K562 (cell line): ENCODE results near the gene GABBR1. TPM values are rescaled to one million over a fixed set of nuclear protein-coding genes. Genes with fewer than 3 reads are reported as not detected.

ENCODE experiments used
- MAZ ChIP-seq, 2 experiments: fragments of 450-650 bp in 1 of 2; sonication (generic) in 1 of 2; formaldehyde crosslinking; IDR thresholded peaks in 1 of 2; conservative IDR thresholded peaks in 1 of 2; 2 replicates each; pipeline versions ENCODE4 v1.4.0 to v1.5.0; 2020; ENCODE audit warnings: mild to moderate bottlenecking in 1 of 2, missing genetic modification reagents in 1 of 2
- RBM34 ChIP-seq: fragments of 200-400 bp; formaldehyde crosslinking; IDR thresholded peaks from 2 replicates; pipeline ENCODE4 v1.6.1; 2018; ENCODE audit warnings: low read length, borderline replicate concordance; ENCODE audit not compliant: insufficient read depth
- SRSF9 ChIP-seq: fragments of 200-400 bp; formaldehyde crosslinking; IDR thresholded peaks from 2 replicates; pipeline ENCODE4 v1.6.1; 2017; ENCODE audit warnings: low read depth, low read length, borderline replicate concordance
- TAF9B ChIP-seq: fragments of 450-650 bp; IDR thresholded peaks from 2 replicates; pipeline ENCODE4 v1.6.1; 2018; ENCODE audit warnings: mild to moderate bottlenecking; ENCODE audit not compliant: partially characterized antibody
- ZNF197 ChIP-seq: fragments of 200-800 bp; sonication (Bioruptor generic); IDR thresholded peaks from 2 replicates; pipeline ENCODE4 v1.6.1; 2016; ENCODE audit warnings: low read depth, missing genetic modification characterization, missing compliant biosample characterization
- polyA plus RNA-seq, 8 experiments: library from polyadenylated mRNA; depleted of rRNA in 4 of 8; stranded (reverse) in 5 of 8; unstranded in 3 of 8; fragments of >200 nt; fragmentation: Nextera tagmentation in 2 of 8; fragmentation: Illumina TruSeq in 1 of 8; extraction: Ambion mirVana in 2 of 8; extraction: Trizol in 1 of 8; gene quantifications; 2 replicates each; pipeline versions ENCODE4 v1.2.1 to v1.2.3, GENCODE V29; 2011 to 2014; ENCODE audit warnings: inconsistent platforms in 1 of 8, missing spikeins in 1 of 8
- total RNA-seq, 7 experiments: library from RNA; depleted of rRNA in 6 of 7; stranded (reverse); fragments of >200 nt in 6 of 7; fragmentation: Illumina TruSeq in 2 of 7; extraction: Trizol in 2 of 7; gene quantifications; 2 replicates each; pipeline versions ENCODE4 v1.2.1 to v1.2.3, GENCODE V29; 2011 to 2021; ENCODE audit warnings: low replicate concordance in 1 of 7
- TF ChIP-seq, protein P1 (sequence below): fragments of 150-350 bp; IDR thresholded peaks from 2 replicates; pipeline ENCODE4 v1.6.1; 2014; ENCODE audit warnings: low read depth, mild to moderate bottlenecking, low read length, borderline replicate concordance
- TF ChIP-seq, protein P2 (sequence below): fragments of 250-450 bp; sonication (Bioruptor Pico); IDR thresholded peaks from 2 replicates; pipeline ENCODE4 v1.5.0; 2020; ENCODE audit warnings: mild to moderate bottlenecking, borderline replicate concordance
- TF ChIP-seq, protein P3 (sequence below): sonication (generic); formaldehyde crosslinking; IDR thresholded peaks from 2 replicates; pipeline ENCODE4 v1.8.0; 2022; ENCODE audit warnings: mild to moderate bottlenecking, low read depth, missing genetic modification reagents
- TF ChIP-seq, protein P4 (sequence below): fragments of 250-450 bp; sonication (Bioruptor Pico); IDR thresholded peaks from 2 replicates; pipeline ENCODE4 v1.6.1; 2021; ENCODE audit warnings: mild to moderate bottlenecking
- TF ChIP-seq, protein P5 (sequence below), 2 experiments: IDR thresholded peaks; 2 replicates each; pipeline ENCODE4 v1.6.1; 2012; ENCODE audit warnings: improper control_type of control experiment in 2 of 2, low read depth in 2 of 2, low read length in 2 of 2, borderline replicate concordance in 1 of 2

Gene GABBR1
- total and polyA plus RNA-seq, 9 of the 15 experiments (the other 6 are each of a cell fraction or from before 2014, with no cell fraction given), result 2.2 to 48.3 (median 20.8) TPM

DNA sequence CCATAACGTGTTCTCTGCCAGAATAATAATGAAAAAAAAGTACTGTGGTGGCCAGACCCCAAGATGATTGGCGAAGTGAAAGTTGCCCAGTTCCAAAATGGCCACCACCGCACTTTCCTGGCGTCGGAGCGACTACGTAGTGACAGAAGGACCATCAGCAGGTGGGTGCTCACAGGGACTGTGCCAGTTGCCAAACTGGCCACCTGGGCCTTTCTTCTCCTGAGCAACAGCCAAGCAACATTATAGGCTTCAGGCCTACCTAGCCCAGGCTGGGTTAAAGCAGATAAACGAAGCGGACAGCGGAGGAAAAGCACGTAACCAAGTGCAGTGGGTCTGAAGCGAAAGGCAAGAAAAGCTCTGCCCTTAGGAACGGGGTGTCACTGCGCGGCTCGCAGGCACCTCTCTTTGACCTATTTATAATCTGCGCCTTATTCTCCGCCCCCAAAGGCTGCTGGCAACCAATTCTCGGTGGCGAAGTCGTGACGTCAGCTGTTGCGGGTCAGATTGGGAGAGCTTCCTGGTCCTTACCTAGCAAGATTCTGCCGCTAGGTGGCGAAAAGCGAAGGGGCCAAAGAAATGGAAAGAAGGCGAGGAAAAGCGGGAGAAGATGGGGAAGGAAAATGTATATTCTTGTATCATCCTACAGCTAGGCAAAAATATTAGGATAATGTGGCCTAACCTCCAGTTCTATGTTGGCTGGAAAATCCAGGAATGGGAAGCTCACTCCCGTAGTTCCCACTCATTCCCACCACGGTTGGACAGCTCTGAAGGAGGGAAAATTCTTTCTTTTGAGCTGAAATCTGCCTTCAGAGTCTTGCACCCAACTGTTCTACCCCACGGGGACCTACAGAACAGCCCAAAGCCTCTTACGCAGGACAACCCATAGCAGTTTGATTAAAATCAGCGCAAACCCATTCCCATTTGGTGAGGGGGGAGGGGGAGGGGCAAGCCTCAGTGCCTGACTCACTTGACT is 17.0 kb upstream of the GABBR1 start (continued):
- TF ChIP-seq, protein P1, sequence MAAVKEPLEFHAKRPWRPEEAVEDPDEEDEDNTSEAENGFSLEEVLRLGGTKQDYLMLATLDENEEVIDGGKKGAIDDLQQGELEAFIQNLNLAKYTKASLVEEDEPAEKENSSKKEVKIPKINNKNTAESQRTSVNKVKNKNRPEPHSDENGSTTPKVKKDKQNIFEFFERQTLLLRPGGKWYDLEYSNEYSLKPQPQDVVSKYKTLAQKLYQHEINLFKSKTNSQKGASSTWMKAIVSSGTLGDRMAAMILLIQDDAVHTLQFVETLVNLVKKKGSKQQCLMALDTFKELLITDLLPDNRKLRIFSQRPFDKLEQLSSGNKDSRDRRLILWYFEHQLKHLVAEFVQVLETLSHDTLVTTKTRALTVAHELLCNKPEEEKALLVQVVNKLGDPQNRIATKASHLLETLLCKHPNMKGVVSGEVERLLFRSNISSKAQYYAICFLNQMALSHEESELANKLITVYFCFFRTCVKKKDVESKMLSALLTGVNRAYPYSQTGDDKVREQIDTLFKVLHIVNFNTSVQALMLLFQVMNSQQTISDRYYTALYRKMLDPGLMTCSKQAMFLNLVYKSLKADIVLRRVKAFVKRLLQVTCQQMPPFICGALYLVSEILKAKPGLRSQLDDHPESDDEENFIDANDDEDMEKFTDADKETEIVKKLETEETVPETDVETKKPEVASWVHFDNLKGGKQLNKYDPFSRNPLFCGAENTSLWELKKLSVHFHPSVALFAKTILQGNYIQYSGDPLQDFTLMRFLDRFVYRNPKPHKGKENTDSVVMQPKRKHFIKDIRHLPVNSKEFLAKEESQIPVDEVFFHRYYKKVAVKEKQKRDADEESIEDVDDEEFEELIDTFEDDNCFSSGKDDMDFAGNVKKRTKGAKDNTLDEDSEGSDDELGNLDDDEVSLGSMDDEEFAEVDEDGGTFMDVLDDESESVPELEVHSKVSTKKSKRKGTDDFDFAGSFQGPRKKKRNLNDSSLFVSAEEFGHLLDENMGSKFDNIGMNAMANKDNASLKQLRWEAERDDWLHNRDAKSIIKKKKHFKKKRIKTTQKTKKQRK, result no peak
- TF ChIP-seq MAZ (CRISPR knock-in tag; conservative IDR thresholded peaks at IDR 0.05 in 1 of 2, IDR thresholded peaks at IDR 0.05 in 1 of 2), result peak in 1 of 2 experiments; percentile 58; a peak in 1 of 4 replicates
- no peak for TF ChIP-seq SRSF9
- TF ChIP-seq RBM34, result no peak
- TF ChIP-seq TAF9B, result no peak
- TF ChIP-seq, protein P2, sequence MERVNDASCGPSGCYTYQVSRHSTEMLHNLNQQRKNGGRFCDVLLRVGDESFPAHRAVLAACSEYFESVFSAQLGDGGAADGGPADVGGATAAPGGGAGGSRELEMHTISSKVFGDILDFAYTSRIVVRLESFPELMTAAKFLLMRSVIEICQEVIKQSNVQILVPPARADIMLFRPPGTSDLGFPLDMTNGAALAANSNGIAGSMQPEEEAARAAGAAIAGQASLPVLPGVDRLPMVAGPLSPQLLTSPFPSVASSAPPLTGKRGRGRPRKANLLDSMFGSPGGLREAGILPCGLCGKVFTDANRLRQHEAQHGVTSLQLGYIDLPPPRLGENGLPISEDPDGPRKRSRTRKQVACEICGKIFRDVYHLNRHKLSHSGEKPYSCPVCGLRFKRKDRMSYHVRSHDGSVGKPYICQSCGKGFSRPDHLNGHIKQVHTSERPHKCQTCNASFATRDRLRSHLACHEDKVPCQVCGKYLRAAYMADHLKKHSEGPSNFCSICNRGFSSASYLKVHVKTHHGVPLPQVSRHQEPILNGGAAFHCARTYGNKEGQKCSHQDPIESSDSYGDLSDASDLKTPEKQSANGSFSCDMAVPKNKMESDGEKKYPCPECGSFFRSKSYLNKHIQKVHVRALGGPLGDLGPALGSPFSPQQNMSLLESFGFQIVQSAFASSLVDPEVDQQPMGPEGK, result no peak
- TF ChIP-seq ZNF197, result no peak
- TF ChIP-seq, protein P3, sequence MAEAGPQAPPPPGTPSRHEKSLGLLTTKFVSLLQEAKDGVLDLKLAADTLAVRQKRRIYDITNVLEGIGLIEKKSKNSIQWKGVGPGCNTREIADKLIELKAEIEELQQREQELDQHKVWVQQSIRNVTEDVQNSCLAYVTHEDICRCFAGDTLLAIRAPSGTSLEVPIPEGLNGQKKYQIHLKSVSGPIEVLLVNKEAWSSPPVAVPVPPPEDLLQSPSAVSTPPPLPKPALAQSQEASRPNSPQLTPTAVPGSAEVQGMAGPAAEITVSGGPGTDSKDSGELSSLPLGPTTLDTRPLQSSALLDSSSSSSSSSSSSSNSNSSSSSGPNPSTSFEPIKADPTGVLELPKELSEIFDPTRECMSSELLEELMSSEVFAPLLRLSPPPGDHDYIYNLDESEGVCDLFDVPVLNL, result no peak
- TF ChIP-seq, protein P4, sequence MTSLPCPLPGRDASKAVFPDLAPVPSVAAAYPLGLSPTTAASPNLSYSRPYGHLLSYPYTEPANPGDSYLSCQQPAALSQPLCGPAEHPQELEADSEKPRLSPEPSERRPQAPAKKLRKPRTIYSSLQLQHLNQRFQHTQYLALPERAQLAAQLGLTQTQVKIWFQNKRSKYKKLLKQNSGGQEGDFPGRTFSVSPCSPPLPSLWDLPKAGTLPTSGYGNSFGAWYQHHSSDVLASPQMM (CRISPR knock-in tag), result no peak
- TF ChIP-seq, protein P5, sequence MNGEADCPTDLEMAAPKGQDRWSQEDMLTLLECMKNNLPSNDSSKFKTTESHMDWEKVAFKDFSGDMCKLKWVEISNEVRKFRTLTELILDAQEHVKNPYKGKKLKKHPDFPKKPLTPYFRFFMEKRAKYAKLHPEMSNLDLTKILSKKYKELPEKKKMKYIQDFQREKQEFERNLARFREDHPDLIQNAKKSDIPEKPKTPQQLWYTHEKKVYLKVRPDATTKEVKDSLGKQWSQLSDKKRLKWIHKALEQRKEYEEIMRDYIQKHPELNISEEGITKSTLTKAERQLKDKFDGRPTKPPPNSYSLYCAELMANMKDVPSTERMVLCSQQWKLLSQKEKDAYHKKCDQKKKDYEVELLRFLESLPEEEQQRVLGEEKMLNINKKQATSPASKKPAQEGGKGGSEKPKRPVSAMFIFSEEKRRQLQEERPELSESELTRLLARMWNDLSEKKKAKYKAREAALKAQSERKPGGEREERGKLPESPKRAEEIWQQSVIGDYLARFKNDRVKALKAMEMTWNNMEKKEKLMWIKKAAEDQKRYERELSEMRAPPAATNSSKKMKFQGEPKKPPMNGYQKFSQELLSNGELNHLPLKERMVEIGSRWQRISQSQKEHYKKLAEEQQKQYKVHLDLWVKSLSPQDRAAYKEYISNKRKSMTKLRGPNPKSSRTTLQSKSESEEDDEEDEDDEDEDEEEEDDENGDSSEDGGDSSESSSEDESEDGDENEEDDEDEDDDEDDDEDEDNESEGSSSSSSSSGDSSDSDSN (IDR thresholded peaks at IDR 0.05; ENCODE audit: borderline replicate concordance in 1 of 2, low read depth in 2 of 2, low read length in 2 of 2), result no peak
